Effector memory CD8-positive, alpha-beta T cell (primary cell): ENCODE data around the gene PBX1.

Experiments used
- ATAC-seq: fragments of 150-1000 bp; cut with Tn5 transposase; replicated peaks from 2 replicates; pipeline ENCODE4 v1.10.0; 2021; ENCODE audit warnings: mild to moderate bottlenecking, moderate library complexity
- DNase-seq, 3 experiments: peaks; one replicate each; pipeline ENCODE4 v3.0.0; 2021
- H3K27ac Mint-ChIP-seq, 2 donors: one replicate each; pipeline ENCODE4 v1.8.0; 2022; ENCODE audit warnings: mild to moderate bottlenecking in 2 of 2, mixed read lengths in 2 of 2, moderate library complexity in 2 of 2
- H3K27me3 Mint-ChIP-seq, 2 donors: one replicate each; pipeline ENCODE4 v1.8.0; 2022; ENCODE audit warnings: mixed read lengths in 2 of 2
- H3K36me3 Mint-ChIP-seq: one replicate; pipeline ENCODE4 v1.8.0; 2022; ENCODE audit warnings: mild to moderate bottlenecking, moderate library complexity, mixed read lengths; ENCODE audit not compliant: insufficient read depth
- H3K4me1 Mint-ChIP-seq, 2 donors: one replicate each; pipeline ENCODE4 v1.8.0; 2022; ENCODE audit warnings: low read depth in 2 of 2, mixed read lengths in 2 of 2
- H3K4me3 Mint-ChIP-seq, 2 donors: one replicate each; pipeline ENCODE4 v1.8.0; 2022; ENCODE audit warnings: mild to moderate bottlenecking in 2 of 2, mixed read lengths in 2 of 2, moderate library complexity in 2 of 2
- H3K9me3 Mint-ChIP-seq, 2 donors: one replicate each; pipeline ENCODE4 v1.8.0; 2022; ENCODE audit warnings: mixed read lengths in 2 of 2

Gene PBX1

DNA sequence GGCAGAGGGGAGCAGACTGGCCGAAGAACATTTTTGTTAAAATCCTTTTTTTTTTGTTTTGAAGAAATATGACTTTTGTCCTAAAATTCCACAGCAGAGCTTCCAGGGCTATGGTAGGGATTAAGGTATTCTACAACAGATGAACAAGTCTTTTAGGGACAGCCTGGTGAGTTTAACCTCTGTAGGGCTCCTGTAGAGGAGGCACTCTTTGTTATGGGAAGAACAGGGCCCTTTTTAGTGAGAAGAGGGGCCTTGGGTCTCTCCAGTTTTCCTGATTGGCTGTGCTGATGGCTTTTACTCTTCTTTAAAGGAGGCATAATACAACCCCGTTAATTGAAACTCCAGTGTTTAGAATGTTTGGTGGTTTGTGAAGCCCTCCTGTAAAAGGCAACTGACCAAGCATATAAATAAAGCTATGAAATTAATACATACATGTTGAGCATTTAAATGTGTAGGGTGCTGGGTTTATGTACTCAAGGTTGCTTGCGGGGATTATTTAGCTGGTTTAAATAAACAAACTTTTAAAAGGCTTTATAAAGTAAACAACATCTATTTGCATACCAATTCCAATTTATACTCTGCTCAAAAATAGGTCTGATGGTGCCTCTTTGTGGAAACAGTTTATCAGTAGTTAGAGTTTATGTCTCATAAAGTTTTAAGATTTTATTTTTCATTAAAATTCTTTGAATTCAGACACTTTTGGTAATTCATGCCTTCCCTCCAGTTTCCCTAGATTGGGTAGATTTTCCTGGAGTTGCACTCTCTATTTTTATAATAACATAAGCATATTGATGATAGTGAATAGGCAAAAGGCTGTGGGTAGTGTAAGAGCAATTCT is 46.5 kb downstream of the PBX1 start:
- no peak overlapping the region for H3K4me3 Mint-ChIP-seq
- no peaks in the 10 kb centered on the region for H3K4me1 Mint-ChIP-seq
- ATAC-seq (no peak), DNase-seq (no peak)
- no peaks in the 10 kb centered on the region for H3K36me3 Mint-ChIP-seq
- no peaks in the 10 kb centered on the region for H3K9me3 Mint-ChIP-seq
- no peak overlapping the region for H3K27ac Mint-ChIP-seq
- no peaks in the 10 kb centered on the region for H3K27me3 Mint-ChIP-seq

- H3K4me3 Mint-ChIP-seq = no peak overlapping the region
- DNase-seq (no peak), ATAC-seq (no peak)
- H3K9me3 Mint-ChIP-seq = no peaks in the 10 kb centered on the region
- no peak overlapping the region for H3K27ac Mint-ChIP-seq
- H3K4me1 Mint-ChIP-seq = no peaks in the 10 kb centered on the region
- H3K36me3 Mint-ChIP-seq = no peaks in the 10 kb centered on the region
- no peaks in the 10 kb centered on the region for H3K27me3 Mint-ChIP-seq
These were observed 48.4 kb downstream of the PBX1 start for GRCh38 chr1:164607351-164607750.

- no peaks in the 10 kb centered on the region for H3K36me3 Mint-ChIP-seq
- DNase-seq = no peak
- H3K9me3 Mint-ChIP-seq = peaks cover 1 to 5% of the 10 kb centered on the region in 2 donors
- no peaks in the 10 kb centered on the region for H3K4me1 Mint-ChIP-seq
- H3K27ac Mint-ChIP-seq = no peak overlapping the region
- H3K27me3 Mint-ChIP-seq = no peaks in the 10 kb centered on the region
- no peak overlapping the region for H3K4me3 Mint-ChIP-seq
- ATAC-seq = no peak
These were observed 49.7 kb downstream of the PBX1 start for GRCh38 chr1:164608651-164609057.

- Mint-ChIP-seq H3K4me3 (no peak overlapping the region), H3K36me3 (no peaks in the 10 kb centered on the region), H3K27me3 (no peaks in the 10 kb centered on the region), H3K9me3 (peaks cover 1 to 8% of the 10 kb centered on the region in 2 donors), H3K27ac (no peak overlapping the region), H3K4me1 (no peaks in the 10 kb centered on the region)
- no peak for DNase-seq
- no peak for ATAC-seq
These were observed 50.1 kb downstream of the PBX1 start for GRCh38 chr1:164609089-164609488.

DNA sequence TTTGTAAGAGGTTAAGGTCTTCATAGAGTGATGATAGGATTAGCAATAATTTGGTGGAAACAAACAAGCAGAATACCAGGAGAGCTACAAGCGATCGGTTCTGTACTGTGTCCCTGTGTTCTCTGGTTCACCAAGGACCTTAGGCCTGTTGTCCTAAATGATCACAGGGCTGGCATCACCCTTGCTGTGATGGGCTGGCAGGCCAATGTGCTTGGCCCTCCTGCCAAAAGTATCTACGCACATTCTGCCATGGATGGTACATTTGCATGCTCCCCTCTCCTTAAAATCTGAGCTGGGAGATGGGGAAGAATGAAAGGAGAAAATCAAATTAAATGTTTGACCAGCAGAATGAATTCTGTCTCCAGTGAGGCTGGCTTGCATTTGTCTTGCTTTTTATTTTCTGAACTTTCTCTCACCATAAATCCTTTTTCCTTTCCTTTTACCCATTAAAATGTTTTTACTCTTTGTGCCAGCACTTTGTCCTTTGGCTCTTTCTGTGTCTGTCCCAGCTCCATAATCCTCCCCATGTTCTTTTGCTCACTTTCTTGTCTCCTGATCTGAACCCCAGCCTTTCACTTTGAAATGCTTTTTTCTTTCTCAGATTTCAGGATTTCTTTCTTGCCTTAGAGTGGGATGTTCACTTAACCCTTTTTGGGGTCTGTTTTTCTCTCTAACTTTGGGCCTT is 51.7 kb downstream of the PBX1 start:
- Mint-ChIP-seq H3K36me3 (no peaks in the 10 kb centered on the region), H3K27me3 (no peaks in the 10 kb centered on the region), H3K27ac (no peak overlapping the region), H3K4me3 (no peak overlapping the region), H3K9me3 (peaks cover 1 to 8% of the 10 kb centered on the region in 2 donors), H3K4me1 (no peaks in the 10 kb centered on the region)
- DNase-seq (no peak), ATAC-seq (no peak)

DNA sequence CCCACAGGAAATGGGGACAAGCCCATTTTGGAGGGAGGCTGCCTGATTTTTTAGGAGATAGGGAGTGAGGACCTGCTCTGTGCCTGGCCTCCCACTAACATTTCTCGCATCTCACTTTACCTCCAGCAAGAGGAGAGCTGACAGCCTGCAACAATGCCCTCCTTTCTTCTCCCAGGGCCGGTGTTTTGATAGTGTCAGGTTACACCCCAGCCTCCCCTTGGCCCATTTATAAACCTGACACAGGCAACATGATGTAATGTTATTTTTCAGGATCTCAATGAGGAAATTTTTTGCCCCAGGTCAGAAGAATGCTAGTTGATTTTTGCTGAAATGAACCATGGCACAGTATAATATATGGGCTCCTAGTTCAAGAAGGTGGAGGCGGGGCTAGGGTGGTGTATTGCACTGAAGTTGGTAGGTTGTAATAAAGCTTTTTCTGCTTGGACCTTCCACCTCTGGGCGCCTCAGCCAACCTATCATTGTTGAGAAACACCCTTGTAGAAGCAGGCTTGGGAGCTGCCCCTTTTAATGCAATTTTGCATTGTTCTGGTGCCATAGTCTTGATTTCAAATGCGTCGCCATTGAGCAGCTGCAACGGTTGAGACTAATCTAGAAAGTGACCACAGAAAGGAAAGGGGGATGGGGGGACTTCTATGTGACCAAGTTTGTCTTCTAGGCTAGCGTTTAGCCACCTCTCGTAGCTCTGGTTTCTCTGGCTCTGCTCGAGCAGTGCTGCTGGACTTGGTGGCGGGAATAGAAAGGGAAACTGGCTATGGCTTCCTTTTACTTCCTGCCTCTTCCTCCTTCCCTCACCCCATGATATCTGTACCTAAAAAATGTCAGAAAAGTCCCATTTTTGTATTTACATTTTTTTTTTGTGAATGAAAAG is 53.0 kb downstream of the PBX1 start:
- Mint-ChIP-seq H3K36me3 (no peaks in the 10 kb centered on the region), H3K4me1 (no peaks in the 10 kb centered on the region), H3K9me3 (peaks cover 5 to 8% of the 10 kb centered on the region in 2 donors), H3K4me3 (no peak overlapping the region), H3K27me3 (no peaks in the 10 kb centered on the region), H3K27ac (no peak overlapping the region)
- no peak for ATAC-seq
- no peak for DNase-seq

DNA sequence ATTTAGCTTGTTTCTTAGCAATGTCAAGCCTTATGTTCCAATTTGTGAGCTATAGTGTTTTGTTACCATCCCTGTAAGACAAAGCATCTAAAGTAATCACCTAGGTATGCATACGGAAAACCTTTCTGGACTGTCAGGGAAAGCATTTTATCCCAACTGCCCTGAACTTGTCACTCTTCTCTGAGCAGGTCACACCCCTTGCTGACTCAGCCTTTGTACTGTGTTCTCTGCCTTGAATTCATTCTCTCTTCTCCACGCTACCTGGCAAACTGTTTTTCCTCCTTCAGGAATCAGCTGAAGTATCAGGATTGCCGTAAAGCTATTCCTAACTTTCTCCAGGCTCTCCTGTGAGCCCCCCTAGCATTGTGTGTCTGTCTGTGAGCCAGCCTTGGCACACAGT is 54.2 kb downstream of the PBX1 start:
- no peaks in the 10 kb centered on the region for H3K27me3 Mint-ChIP-seq
- H3K4me1 Mint-ChIP-seq = no peaks in the 10 kb centered on the region
- H3K27ac Mint-ChIP-seq = no peak overlapping the region
- no peaks in the 10 kb centered on the region for H3K36me3 Mint-ChIP-seq
- no peak for ATAC-seq
- DNase-seq = no peak
- peaks cover 5 to 8% of the 10 kb centered on the region in 2 donors for H3K9me3 Mint-ChIP-seq
- no peak overlapping the region for H3K4me3 Mint-ChIP-seq

GRCh38 chr1:164614316-164614715 is 55.3 kb downstream of the PBX1 start:
- no peak overlapping the region for H3K27ac Mint-ChIP-seq
- no peaks in the 10 kb centered on the region for H3K27me3 Mint-ChIP-seq
- no peak overlapping the region for H3K4me3 Mint-ChIP-seq
- peaks cover 5 to 8% of the 10 kb centered on the region in 2 donors for H3K9me3 Mint-ChIP-seq
- H3K4me1 Mint-ChIP-seq = no peaks in the 10 kb centered on the region
- DNase-seq = no peak
- ATAC-seq = no peak
- no peaks in the 10 kb centered on the region for H3K36me3 Mint-ChIP-seq

- Mint-ChIP-seq H3K27ac (no peak overlapping the region), H3K27me3 (peaks cover 0 to 6% of the 10 kb centered on the region in 2 donors), H3K4me1 (no peaks in the 10 kb centered on the region), H3K9me3 (peaks cover 8% of the 10 kb centered on the region in 2 donors), H3K4me3 (no peak overlapping the region), H3K36me3 (no peaks in the 10 kb centered on the region)
- ATAC-seq = no peak
- DNase-seq = no peak
These were observed 58.6 kb downstream of the PBX1 start for GRCh38 chr1:164617377-164618201.

- Mint-ChIP-seq H3K4me1 (no peaks in the 10 kb centered on the region), H3K36me3 (no peaks in the 10 kb centered on the region), H3K27me3 (peaks cover 0 to 6% of the 10 kb centered on the region in 2 donors)
These were observed 59.2 kb downstream of the PBX1 start for GRCh38 chr1:164618202-164618564.

GRCh38 chr1:164619006-164619784 is 60.2 kb downstream of the PBX1 start:
- Mint-ChIP-seq H3K27ac (no peak overlapping the region), H3K9me3 (peaks cover 0 to 9% of the 10 kb centered on the region in 2 donors), H3K27me3 (peaks cover 0 to 6% of the 10 kb centered on the region in 2 donors), H3K36me3 (no peaks in the 10 kb centered on the region), H3K4me1 (no peaks in the 10 kb centered on the region), H3K4me3 (no peak overlapping the region)
- DNase-seq (no peak), ATAC-seq (no peak)

More at GRCh38 chr1:164618202-164618564, 59.2 kb downstream of the PBX1 start:
- no peak for DNase-seq
- Mint-ChIP-seq H3K9me3 (peaks cover 8 to 11% of the 10 kb centered on the region in 2 donors), H3K27ac (no peak overlapping the region), H3K4me3 (no peak overlapping the region)
- no peak for ATAC-seq

DNA sequence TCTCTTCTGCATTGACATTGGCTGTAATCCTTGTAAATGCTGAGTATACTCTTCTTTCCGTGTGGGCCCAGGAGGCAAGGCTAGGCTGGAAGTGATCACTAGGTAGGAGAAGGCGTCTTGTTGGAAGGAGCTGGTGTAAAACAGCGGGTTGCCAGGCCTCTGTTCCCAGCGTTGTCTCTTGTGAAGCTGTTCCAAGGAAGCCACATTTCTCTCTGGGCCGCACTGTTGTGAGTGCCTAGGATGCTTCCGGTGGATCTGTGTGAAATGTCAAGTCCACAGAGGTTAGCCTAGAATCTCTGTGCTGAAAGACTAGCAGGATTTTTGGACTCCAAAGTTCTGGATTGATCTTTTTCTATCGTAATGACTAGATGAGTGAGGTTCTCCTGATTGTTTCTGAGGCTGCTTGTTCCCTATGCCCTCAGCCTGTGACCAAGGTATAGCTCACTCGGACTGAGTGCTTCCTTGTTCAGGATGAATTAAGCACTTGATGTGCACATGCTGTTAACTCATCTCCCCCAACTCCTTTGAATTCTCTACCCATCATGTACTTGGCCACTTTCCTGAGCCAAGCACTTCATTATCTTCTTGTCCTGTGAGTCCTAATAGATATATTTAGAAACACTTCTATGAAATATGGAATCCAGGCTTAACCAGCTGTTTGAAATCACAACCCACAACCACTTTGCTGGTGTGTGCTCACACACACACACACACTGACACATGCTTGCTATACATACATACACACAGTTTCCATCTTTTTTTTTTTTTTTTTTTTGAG is 63.3 kb downstream of the PBX1 start:
- H3K36me3 Mint-ChIP-seq = no peaks in the 10 kb centered on the region
- no peak overlapping the region for H3K4me3 Mint-ChIP-seq
- peaks cover 0 to 6% of the 10 kb centered on the region in 2 donors for H3K9me3 Mint-ChIP-seq
- H3K4me1 Mint-ChIP-seq = no peaks in the 10 kb centered on the region
- no peak overlapping the region for H3K27ac Mint-ChIP-seq
- peaks cover 0 to 6% of the 10 kb centered on the region in 2 donors for H3K27me3 Mint-ChIP-seq
- no peak for ATAC-seq
- no peak for DNase-seq
